ENCODE data around the gene LDLRAD4. TPM values are rescaled to one million over a fixed set of nuclear protein-coding genes. Genes with fewer than 3 reads are reported as not detected.

The LDLRAD4 gene
- total and polyA plus RNA-seq, 11 donors, result 10.4 to 44.0 (median 29.6) TPM

DNA sequence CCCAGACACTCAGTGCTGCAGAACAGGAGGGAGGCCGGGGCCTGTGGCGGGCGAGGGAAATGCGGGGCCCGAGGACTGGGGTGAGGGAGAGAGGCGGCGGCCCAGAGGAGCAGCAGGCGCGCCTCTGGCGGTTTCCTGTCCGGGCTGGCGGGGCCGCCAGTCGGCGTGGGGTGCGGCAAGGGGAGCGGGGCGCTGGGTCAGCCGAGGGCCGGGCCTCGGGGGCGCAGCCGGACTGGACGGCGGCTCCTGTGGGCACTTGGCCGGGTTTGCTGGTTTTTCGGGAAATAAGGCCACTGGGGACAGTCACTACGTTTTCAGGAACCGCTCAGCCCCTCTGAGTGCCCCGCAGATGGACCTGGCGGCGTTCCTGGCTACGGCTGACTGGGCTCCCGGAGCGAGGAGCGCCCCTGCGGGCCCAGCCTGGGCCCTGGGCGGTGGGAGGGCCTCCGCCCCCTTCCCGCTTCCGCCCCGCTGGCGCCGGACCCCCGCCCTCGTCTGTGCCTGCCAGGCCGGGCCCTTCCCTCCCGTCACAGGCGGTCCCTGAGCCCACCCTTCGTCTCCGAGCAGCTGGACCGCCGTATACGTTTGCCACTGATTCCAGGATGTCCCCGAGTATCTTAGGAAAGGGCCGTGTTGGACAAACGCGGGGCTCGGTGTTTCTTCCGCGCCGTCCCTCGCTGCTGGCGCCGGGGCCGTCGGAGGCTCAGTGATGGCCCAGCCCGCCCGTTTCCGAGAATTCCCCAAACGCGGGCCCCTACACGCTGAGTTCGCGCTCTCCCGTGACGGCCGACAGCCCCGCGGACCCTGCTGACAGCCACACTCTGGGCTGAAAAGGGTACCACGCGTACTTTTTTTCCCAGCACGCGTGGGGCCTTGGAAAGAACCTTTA is 423.2 kb downstream of the LDLRAD4 start:
- ATAC-seq (peak; percentile 24 to 75 (median 70)), DNase-seq (peak; percentile 53 to 83 (median 72))
- H3K27ac ChIP-seq, result peak overlapping the region; percentile 54 to 90 (median 77)
- no peaks in the 10 kb centered on the region for H3K9me3 ChIP-seq
- 35 to 67% (median 51%) methylated on average over 67 to 84 of the region's 84 CpGs for WGBS, 4 donors
- H3K27me3 ChIP-seq, result no peaks in the 10 kb centered on the region
- H3K4me1 ChIP-seq, result peaks cover 0 to 50% (median 19%) of the 10 kb centered on the region in 12 donors
- TF ChIP-seq, protein P1, sequence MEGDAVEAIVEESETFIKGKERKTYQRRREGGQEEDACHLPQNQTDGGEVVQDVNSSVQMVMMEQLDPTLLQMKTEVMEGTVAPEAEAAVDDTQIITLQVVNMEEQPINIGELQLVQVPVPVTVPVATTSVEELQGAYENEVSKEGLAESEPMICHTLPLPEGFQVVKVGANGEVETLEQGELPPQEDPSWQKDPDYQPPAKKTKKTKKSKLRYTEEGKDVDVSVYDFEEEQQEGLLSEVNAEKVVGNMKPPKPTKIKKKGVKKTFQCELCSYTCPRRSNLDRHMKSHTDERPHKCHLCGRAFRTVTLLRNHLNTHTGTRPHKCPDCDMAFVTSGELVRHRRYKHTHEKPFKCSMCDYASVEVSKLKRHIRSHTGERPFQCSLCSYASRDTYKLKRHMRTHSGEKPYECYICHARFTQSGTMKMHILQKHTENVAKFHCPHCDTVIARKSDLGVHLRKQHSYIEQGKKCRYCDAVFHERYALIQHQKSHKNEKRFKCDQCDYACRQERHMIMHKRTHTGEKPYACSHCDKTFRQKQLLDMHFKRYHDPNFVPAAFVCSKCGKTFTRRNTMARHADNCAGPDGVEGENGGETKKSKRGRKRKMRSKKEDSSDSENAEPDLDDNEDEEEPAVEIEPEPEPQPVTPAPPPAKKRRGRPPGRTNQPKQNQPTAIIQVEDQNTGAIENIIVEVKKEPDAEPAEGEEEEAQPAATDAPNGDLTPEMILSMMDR (IDR thresholded peaks at IDR 0.05), result peak in 4 of 12 donors; percentile 0 to 17 (median 14)
- TF ChIP-seq POLR2A (IDR thresholded peaks at IDR 0.05), result no peak
- peak overlapping the region; percentile 5 to 59 (median 48) for H3K4me3 ChIP-seq
- intact Hi-C loops (cut with DNase I), result loop anchor here in 5 of 10 donors (5.0 to 10.0 kb wide), 2 partner anchors 83 to 86 kb away; partner anchors contain the start of genes FAM210A (in 5 of the 5) and RNMT (in 5 of the 5)
- peaks cover 0 to 21% (median 11%) of the 10 kb centered on the region in 9 donors for H3K36me3 ChIP-seq

DNA sequence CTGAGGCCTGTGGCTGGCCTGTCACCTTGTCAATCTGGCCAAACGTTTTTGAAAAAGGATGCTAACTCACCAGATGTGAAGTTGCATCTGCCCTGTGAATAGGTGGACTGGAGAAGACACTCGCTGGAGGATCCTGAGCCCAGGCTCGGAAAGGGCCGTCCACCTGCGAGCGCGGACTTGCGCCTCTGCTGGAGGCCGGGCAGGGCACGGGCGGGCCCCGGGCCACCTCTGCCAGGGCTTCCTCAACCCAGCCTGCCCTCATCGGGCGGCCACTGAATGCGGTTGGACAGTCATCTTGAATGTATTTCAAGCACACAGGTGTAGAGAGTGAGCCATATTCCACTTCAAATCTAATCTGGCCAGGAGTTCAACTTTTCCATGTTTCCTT is 423.9 kb downstream of the LDLRAD4 start:
- intact Hi-C loops (cut with DNase I), result loop anchor here in 5 of 10 donors (5.0 to 10.0 kb wide), 2 partner anchors 82 to 85 kb away; partner anchors contain the start of genes FAM210A (in 5 of the 5) and RNMT (in 5 of the 5)

DNA sequence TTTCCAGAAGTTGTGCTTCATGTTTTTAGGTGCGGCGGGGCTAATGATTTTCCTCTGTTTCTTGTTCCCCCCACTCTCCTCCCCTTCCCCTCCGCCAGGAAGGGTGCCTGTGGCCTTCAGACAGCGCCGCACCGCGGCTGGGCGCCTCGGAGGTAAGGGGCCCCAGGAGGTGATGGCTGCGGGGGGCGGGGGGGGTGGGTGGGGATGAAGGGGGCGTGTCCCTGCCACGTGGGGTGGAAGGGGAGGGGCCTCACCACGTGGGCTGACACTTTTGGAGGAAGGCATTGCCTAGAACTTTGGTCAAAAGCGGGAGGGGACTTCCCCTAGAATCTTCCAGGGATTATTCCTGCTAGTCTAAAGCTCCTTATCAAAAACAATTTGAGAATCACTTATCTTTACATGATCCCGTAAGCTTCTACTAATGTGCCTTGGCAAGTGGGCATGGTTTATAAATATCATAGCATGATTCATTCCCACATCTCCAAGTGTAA is 424.7 kb downstream of the LDLRAD4 start:
- intact Hi-C loops (cut with DNase I), result loop anchor here in 5 of 10 donors (5.0 to 10.0 kb wide), 2 partner anchors 81 to 84 kb away; partner anchors contain the start of genes FAM210A (in 5 of the 5) and RNMT (in 5 of the 5)
- H3K4me3 ChIP-seq, result no peak overlapping the region
- no peak for TF ChIP-seq POLR2A (IDR thresholded peaks at IDR 0.05)
- TF ChIP-seq, protein P1 (IDR thresholded peaks at IDR 0.05), result no peak
- H3K36me3 ChIP-seq, result peaks cover 0 to 33% (median 18%) of the 10 kb centered on the region in 9 donors
- 77 to 82% (median 80%) methylated on average over 16 of the region's 16 CpGs for WGBS, 4 donors
- DNase-seq (no peak), ATAC-seq (no peak)
- no peak overlapping the region for H3K27ac ChIP-seq
- no peaks in the 10 kb centered on the region for H3K9me3 ChIP-seq
- H3K4me1 ChIP-seq, result peaks cover 0 to 48% (median 19%) of the 10 kb centered on the region in 12 donors
- H3K27me3 ChIP-seq, result no peaks in the 10 kb centered on the region

More for the DNA sequence above, 423.9 kb downstream of the LDLRAD4 start:
- 89 to 94% (median 93%) methylated on average over 15 of the region's 15 CpGs for WGBS, 4 donors
- DNase-seq (no peak), ATAC-seq (no peak)
- peak overlapping the region in 9 of 12 donors; percentile 30 to 59 (median 50) for H3K4me3 ChIP-seq
- peaks cover 0 to 28% (median 12%) of the 10 kb centered on the region in 9 donors for H3K36me3 ChIP-seq
- H3K9me3 ChIP-seq, result no peaks in the 10 kb centered on the region
- peak overlapping the region; percentile 54 to 90 (median 77) for H3K27ac ChIP-seq
- peaks cover 0 to 50% (median 19%) of the 10 kb centered on the region in 12 donors for H3K4me1 ChIP-seq
- TF ChIP-seq, protein P1 (IDR thresholded peaks at IDR 0.05), result no peak
- no peak for TF ChIP-seq POLR2A (IDR thresholded peaks at IDR 0.05)
- no peaks in the 10 kb centered on the region for H3K27me3 ChIP-seq
